Suprapubic skin (tissue), 4 donors: Measurements from ENCODE around the gene EMX1. TPM values are rescaled to one million over a fixed set of nuclear protein-coding genes. Genes with fewer than 3 reads are reported as not detected.

Experiments
- DNase-seq, 2 donors: peaks; one replicate each; pipeline ENCODE4 v3.0.0-alpha.2; 2019; ENCODE audit warnings: low spot score in 2 of 2
- H3K27ac ChIP-seq: fragments of 200-600 bp; sonication (generic); one replicate; pipeline ENCODE4 v1.5.1; 2019
- H3K27me3 ChIP-seq: fragments of 200-600 bp; sonication (generic); one replicate; pipeline ENCODE4 v1.5.1; 2019
- H3K36me3 ChIP-seq: fragments of 200-600 bp; sonication (generic); one replicate; pipeline ENCODE4 v1.5.1; 2019
- H3K4me1 ChIP-seq: fragments of 200-600 bp; sonication (generic); one replicate; pipeline ENCODE4 v1.5.1; 2019
- H3K4me3 ChIP-seq: fragments of 200-600 bp; sonication (generic); one replicate; pipeline ENCODE4 v1.5.1; 2019; ENCODE audit warnings: mild to moderate bottlenecking
- H3K9me3 ChIP-seq: fragments of 200-600 bp; sonication (generic); one replicate; pipeline ENCODE4 v1.5.1; 2019
- EP300 ChIP-seq: sonication (generic); formaldehyde crosslinking; IDR thresholded peaks from one replicate; pipeline ENCODE4 v1.6.1; 2017; ENCODE audit warnings: antibody characterized with exemption
- POLR2A ChIP-seq, 2 donors: fragments of 450-650 bp; IDR thresholded peaks; one replicate each; pipeline ENCODE4 v1.6.1; 2017; ENCODE audit warnings: antibody characterized with exemption in 2 of 2, mild to moderate bottlenecking in 2 of 2, moderate library complexity in 2 of 2
- POLR2AphosphoS5 ChIP-seq, 3 donors: sonication (generic); formaldehyde crosslinking; IDR thresholded peaks; one replicate each; pipeline ENCODE4 v1.6.1; 2017; ENCODE audit warnings: antibody characterized with exemption in 3 of 3
- WGBS: methylation state at CpG from one replicate; pipeline ENCODE4 v1.1.5; 2018; 5-methylcytosine and 5-hydroxymethylcytosine counted together
- total RNA-seq, 4 donors: library from RNA; depleted of rRNA; stranded (reverse); fragments of >200 nt; gene quantifications; one replicate each; pipeline ENCODE4 v1.1.0, GENCODE V29; 2016
- TF ChIP-seq, protein P1 (sequence below), 2 donors: fragments of 200-600 bp in 1 of 2; fragments of 450-650 bp in 1 of 2; sonication (generic) in 1 of 2; IDR thresholded peaks; one replicate each; pipeline ENCODE4 v1.5.1; 2016 to 2019; ENCODE audit warnings: antibody characterized with exemption in 2 of 2, mild to moderate bottlenecking in 1 of 2, moderate library complexity in 1 of 2

EMX1 gene
- total RNA-seq, result not detected

DNA sequence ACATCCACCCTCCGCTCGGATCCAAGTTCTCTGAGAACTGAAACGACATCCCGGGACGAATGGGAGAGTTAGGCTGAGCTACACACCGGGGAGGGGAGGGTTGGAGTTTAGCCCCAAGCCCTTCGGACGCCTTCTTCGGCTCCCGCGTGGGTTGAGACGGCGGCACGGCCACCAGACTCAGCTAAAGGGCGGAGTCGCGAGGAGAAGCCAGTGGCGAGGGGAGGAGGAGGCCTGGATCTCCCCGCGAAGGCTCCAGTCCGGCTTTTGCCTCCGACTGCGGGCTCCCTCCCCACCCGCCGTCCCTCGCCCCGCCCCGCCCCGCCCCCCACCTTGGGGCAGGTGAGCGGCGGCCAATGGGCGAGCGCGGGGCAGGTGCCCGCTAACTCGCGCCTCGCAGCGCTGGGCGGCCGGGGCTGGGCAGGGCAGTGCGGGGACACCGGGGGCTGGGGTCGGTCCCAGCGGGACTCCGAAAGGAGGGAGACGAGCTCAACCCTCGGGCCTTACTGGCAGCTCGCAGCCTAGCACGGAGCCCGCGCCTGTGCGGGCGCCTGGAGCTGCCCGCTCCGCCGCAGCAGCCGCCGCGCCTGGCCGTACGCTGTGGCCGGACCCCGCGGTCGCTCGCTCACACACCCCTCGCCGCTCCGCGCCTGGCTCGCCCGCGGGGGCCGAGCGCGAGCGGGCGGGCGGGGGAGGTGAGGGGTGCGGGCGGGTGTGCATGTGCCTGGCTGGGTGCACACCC lies at the start of gene EMX1:
Gene EMX1 (plus strand): TSS at position 382 of the 739 bp plus-strand sequence. CDS start 334 bp downstream, at position 716.
- peaks cover 100% of the 10 kb centered on the region for H3K27me3 ChIP-seq
- peak within 1 kb of the TSS; percentile 55 for H3K4me3 ChIP-seq
- no peak for TF ChIP-seq POLR2A (IDR thresholded peaks at IDR 0.05)
- TF ChIP-seq, protein P1, sequence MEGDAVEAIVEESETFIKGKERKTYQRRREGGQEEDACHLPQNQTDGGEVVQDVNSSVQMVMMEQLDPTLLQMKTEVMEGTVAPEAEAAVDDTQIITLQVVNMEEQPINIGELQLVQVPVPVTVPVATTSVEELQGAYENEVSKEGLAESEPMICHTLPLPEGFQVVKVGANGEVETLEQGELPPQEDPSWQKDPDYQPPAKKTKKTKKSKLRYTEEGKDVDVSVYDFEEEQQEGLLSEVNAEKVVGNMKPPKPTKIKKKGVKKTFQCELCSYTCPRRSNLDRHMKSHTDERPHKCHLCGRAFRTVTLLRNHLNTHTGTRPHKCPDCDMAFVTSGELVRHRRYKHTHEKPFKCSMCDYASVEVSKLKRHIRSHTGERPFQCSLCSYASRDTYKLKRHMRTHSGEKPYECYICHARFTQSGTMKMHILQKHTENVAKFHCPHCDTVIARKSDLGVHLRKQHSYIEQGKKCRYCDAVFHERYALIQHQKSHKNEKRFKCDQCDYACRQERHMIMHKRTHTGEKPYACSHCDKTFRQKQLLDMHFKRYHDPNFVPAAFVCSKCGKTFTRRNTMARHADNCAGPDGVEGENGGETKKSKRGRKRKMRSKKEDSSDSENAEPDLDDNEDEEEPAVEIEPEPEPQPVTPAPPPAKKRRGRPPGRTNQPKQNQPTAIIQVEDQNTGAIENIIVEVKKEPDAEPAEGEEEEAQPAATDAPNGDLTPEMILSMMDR (IDR thresholded peaks at IDR 0.05), result no peak
- no peak for TF ChIP-seq POLR2AphosphoS5 (IDR thresholded peaks at IDR 0.05)
- no peak for TF ChIP-seq EP300
- no peaks in the 10 kb centered on the region for H3K36me3 ChIP-seq
- no peaks in the 10 kb centered on the region for H3K9me3 ChIP-seq
- WGBS, result 2% methylated on average over 34 of the region's 82 CpGs
- peak in 1 of 2 donors; percentile 61 for DNase-seq
- no peak within 1 kb of the TSS for H3K27ac ChIP-seq
- peaks cover 58% of the 10 kb centered on the region for H3K4me1 ChIP-seq

- no peaks in the 10 kb centered on the region for H3K36me3 ChIP-seq
- peaks cover 22% of the 10 kb centered on the region for H3K27me3 ChIP-seq
- no peak for DNase-seq
- TF ChIP-seq POLR2A (IDR thresholded peaks at IDR 0.05) (no peak), EP300 (no peak), POLR2AphosphoS5 (IDR thresholded peaks at IDR 0.05) (no peak)
- TF ChIP-seq, protein P1 (IDR thresholded peaks at IDR 0.05), result no peak
- 28% methylated on average over 1 of the region's 1 CpG for WGBS
- H3K9me3 ChIP-seq, result no peaks in the 10 kb centered on the region
- H3K4me1 ChIP-seq, result no peaks in the 10 kb centered on the region
- no peak overlapping the region for H3K4me3 ChIP-seq
- H3K27ac ChIP-seq, result no peak overlapping the region
These were observed 46.3 kb upstream of the EMX1 start for GRCh38 chr2:72871060-72871459.

DNA sequence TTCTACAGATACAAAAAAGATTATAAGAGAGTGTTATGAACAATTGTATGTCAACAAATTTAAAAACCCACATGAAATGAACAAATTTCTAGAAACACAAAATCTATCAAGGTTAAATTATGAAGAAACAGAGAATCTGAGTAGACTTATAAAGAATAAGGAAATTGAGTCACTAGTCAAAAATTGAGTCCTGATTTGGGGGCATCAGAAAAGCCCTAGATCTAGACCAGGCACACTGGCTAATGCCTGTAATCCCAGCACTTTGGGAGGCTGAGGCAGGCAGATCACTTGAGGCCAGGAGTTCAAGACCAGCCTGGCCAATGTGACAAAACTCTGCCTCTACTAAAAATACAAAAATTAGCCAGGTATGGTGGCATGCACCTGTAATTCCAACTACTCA lies 45.4 kb upstream of the EMX1 start:
- peaks cover 21% of the 10 kb centered on the region for H3K27me3 ChIP-seq
- no peaks in the 10 kb centered on the region for H3K4me1 ChIP-seq
- H3K27ac ChIP-seq, result no peak overlapping the region
- H3K9me3 ChIP-seq, result no peaks in the 10 kb centered on the region
- no peaks in the 10 kb centered on the region for H3K36me3 ChIP-seq
- no peak overlapping the region for H3K4me3 ChIP-seq
- no peak for TF ChIP-seq POLR2A (IDR thresholded peaks at IDR 0.05)
- TF ChIP-seq EP300, result no peak
- DNase-seq, result no peak

GRCh38 chr2:72883356-72883962 lies 33.9 kb upstream of the EMX1 start:
- TF ChIP-seq, protein P1 (IDR thresholded peaks at IDR 0.05), result no peak
- TF ChIP-seq EP300, result no peak
- no peak for TF ChIP-seq POLR2AphosphoS5 (IDR thresholded peaks at IDR 0.05)
- TF ChIP-seq POLR2A (IDR thresholded peaks at IDR 0.05), result no peak
- Histone ChIP-seq H3K9me3 (no peaks in the 10 kb centered on the region), H3K36me3 (no peaks in the 10 kb centered on the region), H3K4me3 (no peak overlapping the region), H3K27ac (no peak overlapping the region), H3K27me3 (peaks cover 13% of the 10 kb centered on the region), H3K4me1 (peaks cover 22% of the 10 kb centered on the region)
- DNase-seq, result no peak
- WGBS, result 7% methylated on average over 4 of the region's 4 CpGs

DNA sequence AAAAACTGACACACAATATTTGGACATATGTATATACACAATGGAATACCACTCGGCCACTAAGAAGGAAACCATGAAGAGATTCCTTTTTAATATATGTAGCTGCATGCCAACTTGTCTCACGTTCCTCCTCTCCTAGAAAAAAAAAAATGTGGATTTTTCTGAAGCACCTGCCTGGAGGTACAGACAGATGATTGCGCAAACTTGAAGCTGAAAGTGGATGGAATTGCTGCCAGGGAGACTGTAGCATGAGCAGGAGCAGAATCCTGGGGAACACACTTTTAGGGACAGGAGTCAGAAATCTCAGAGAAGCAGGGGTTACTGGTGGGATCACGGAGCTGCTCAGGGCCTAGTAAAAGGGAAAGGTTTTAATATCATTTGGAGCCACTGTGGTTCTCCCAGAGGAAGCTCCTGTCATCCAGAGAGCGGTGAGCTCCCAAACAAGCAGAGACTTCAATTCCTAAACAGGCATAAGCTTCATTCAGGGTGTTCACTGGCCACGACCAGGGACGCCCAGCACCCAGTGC lies 30.8 kb upstream of the EMX1 start:
- peaks cover 4% of the 10 kb centered on the region for H3K36me3 ChIP-seq
- TF ChIP-seq POLR2A (IDR thresholded peaks at IDR 0.05), result no peak
- no peak for TF ChIP-seq POLR2AphosphoS5 (IDR thresholded peaks at IDR 0.05)
- TF ChIP-seq EP300, result no peak
- TF ChIP-seq, protein P1 (IDR thresholded peaks at IDR 0.05), result no peak
- no peak for DNase-seq
- peak overlapping the region; percentile 60 for H3K4me3 ChIP-seq
- H3K27ac ChIP-seq, result no peak overlapping the region
- H3K4me1 ChIP-seq, result peaks cover 24% of the 10 kb centered on the region
- peaks cover 6% of the 10 kb centered on the region for H3K27me3 ChIP-seq
- no peaks in the 10 kb centered on the region for H3K9me3 ChIP-seq
- 25% methylated on average over 7 of the region's 7 CpGs for WGBS
